IPS-11a (cell line): Measurements from ENCODE around the gene TLE3.

ENCODE experiments used
- H3K4me3 ChIP-seq: one replicate; pipeline ENCODE4 v1.5.1; 2013; ENCODE audit warnings: low read depth, low read length, control low read depth

TLE3 gene

DNA sequence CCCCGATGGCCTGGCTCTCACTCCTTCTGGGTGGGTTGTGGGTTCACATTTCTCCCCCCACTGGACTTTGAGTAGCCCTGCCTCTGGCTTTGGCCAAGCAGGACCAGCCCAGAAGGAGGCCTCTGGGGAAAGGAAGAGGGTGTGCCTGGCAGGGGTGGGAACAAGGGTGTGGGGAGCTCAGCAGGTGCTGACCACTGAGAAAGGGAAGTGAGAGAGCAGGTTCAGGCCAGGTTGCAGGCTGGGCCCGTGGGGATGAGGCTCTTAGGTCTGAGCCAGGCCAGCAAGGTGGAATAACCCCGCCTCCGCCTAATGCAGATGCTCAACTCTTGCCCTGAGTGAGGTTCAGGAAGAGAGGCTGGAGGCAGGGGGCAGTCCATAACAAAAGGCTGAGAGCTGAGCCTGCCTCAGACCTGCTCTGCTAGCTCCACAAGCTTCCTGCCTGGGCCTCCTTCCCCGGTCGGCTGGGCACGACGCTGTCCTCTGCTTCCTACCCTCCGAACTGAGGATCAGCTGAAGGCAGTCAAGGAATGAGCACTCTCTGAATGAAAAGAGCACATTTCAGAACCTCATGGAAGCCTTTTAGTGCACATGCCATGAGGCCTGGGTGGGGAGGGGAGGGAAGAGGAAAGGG is 82.7 kb downstream of the TLE3 start:
- no peak overlapping the region for H3K4me3 ChIP-seq

DNA sequence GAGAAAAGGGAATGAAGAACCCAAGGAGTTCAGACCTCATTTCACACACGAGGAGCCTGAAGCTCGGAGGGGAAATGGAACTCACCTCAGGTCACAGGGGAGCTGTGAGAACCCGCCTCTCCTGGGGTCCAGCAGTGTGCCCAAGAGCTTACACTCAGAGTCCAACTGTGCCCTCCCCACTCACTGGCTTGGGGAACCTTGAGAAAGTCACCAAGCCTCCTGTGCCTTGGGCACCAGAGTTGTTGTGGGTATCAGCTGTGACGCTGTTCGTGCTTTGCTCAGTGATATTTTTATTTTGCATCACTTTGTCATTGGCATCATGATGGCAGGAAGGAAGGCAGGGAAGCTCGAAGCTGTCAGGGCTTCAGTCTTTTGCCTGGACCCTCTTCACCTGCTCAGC is 83.4 kb downstream of the TLE3 start:
- no peak overlapping the region for H3K4me3 ChIP-seq

DNA sequence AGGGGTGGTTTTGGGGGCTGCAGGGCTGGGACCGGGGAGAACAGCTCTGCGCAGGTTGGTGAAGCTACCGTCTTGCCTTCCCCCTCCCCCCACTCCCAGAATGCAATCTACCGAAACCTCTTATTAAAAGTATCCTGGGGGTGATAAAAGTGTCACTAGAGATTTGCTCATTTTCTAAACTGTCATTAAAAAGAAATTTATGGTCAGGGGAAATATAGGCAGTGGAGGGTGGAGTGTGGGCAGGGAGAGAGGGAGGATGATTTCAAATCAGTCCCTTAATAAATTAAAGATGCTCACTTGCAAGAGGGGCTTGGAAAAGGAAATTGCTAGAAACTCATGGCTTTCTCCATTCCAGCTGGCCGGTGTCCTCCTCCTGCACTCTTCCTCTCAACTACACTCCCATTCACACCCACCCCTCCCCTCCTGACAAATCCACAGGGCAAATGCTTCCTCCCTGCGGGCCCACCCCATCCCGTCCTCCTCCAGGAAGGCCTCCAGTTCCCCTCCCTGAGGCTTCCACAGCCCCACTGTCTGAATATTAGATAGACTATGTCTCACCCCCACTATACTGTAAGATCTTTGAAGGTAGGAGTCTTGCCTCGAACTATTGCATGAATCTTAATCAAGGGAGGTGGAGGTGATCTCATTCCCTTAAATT is 83.9 kb downstream of the TLE3 start:
- H3K4me3 ChIP-seq: no peak overlapping the region

DNA sequence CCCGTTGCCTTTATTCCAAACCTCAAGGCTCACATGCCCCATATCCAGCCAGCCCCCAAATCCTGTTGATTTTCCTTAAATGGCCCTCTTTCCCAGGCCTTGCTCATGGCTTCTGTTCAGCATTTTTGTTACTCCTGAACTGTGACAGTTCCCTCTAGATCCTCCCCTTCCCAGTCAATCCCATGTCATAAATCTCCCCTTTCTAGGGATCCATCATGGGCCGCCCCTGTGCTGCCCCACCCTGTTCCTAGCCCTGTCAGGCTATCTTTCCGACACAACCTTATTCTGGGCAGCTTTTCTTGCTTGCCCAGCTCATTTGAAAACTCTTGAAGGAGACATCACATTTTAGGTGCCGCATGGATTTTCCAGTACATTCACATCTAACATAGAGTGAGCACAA is 84.8 kb downstream of the TLE3 start:
- no peak overlapping the region for H3K4me3 ChIP-seq

DNA sequence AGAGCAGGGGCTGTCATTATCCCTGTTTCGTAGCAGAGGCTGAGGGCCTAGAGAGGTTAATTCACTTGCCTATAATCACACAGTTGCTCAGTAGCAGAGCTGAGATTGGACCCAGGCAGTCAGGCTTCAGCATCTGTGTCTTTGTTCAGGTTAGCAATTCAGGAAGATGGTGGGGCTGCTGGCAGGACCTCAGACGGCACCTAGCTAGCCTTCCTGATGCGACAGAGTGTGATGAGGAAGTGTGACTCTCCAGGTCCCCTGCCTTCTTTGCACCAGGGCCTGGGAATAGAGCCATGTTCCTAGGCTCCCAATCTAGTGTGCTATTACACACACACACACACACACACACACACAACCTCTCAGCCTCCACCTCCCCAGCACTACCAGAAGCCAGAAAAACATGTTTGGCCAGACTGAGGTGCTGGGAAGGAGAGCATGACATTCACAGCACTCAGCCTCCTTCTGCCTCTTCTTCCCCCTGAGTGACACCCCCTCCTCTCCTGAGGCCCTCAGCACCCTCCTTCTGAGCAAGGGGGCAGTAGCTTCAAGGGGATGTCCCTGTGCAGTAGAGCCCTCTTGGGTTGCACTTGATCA is 88.9 kb downstream of the TLE3 start:
- H3K4me3 ChIP-seq: no peak overlapping the region

DNA sequence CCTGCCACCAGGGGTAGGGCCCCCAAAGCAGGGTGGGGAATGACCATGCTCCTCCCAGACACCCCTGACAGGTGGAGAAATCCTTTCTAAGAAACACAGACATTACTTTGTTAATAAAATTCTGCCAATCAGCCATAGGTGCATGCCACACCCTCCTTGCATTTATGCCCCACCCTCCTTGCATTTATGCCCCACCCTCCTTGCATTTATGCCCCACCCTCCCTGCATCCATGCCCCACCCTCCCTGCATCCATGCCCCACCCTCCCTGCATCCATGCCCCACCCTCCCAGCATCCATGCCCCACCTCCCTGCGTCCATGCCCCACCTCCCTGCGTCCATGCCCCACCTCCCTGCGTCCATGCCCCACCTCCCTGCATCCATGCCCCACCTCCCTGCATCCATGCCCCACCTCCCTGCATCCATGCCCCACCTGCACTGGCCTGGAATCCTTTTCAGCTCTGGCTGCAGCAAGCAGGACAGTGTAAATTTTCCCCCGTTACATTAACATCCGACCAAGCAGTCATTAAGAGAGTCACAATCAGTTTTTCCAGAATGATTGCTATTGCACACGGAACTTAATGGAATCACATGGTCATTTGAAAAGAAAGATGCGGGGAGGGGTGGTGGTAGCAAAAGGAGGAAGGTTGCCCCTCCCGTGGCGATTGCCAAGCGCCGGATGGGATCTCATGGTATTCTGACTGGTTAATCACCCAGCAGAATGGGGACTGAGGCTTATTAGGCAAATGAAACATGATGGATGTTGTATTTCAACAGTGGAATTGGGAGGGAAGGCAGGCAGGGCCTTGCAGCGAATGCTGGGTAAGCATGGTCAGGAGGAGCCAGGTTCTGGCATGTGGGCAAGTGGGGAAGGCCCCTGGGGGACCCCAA is 91.2 kb downstream of the TLE3 start:
- no peak overlapping the region for H3K4me3 ChIP-seq

DNA sequence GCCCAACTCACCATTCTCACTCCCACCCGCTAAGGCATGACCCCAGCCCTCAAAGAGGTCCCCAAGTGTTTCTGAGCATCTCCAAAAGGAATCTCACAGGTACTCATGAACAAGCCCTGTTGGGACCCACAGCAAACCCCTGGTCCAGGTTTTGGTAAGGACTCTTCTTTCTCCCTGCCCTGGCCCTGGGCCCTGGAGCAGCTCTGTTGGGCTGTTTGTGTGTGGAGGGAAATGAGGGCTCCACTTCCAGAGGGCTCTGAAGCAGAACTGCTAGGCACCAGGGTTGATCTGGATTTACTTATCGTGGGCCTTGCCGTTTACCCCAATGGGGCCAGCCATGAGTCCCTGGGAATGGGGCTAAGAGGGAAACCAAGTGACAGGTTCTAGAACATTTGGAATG is 92.9 kb downstream of the TLE3 start:
- no peak overlapping the region for H3K4me3 ChIP-seq

DNA sequence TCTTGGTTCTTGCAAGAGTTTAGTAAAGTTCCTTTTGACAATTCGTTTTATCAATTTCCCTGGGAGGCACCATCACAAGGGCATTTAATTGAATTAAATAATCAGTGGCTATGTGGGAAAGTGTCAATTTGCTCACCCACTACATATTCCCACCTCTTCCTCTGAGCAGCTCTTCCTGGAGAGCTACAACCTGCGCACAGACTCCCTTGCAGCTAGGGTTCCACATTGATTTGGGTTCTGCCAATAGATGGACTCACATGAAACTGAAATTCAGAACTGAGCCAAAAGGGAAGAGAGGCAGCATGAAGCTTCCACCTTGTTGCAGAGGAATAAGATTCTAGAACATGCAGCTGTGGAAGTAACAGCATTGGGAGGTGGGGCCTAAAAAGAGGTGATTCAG is 94.8 kb downstream of the TLE3 start:
- no peak overlapping the region for H3K4me3 ChIP-seq

DNA sequence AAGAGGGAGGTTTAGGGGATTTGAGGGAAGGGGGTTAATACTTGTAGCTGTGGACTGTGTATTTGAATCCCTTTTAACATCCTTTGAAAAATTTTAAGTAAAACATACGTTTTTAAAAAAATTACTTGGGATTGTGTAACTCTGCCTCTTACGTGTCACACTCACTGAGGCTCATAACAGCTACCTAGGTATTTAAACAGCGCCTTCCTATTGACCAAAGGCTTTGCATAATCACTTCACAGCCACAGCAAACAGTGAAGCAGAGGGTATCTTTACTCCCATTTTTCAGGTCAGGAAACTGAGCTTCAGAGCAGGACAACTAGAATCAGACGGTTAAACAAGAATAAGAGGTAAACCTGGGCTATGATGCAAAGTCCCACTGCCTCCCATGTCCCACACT is 95.9 kb downstream of the TLE3 start:
- H3K4me3 ChIP-seq: no peak overlapping the region

DNA sequence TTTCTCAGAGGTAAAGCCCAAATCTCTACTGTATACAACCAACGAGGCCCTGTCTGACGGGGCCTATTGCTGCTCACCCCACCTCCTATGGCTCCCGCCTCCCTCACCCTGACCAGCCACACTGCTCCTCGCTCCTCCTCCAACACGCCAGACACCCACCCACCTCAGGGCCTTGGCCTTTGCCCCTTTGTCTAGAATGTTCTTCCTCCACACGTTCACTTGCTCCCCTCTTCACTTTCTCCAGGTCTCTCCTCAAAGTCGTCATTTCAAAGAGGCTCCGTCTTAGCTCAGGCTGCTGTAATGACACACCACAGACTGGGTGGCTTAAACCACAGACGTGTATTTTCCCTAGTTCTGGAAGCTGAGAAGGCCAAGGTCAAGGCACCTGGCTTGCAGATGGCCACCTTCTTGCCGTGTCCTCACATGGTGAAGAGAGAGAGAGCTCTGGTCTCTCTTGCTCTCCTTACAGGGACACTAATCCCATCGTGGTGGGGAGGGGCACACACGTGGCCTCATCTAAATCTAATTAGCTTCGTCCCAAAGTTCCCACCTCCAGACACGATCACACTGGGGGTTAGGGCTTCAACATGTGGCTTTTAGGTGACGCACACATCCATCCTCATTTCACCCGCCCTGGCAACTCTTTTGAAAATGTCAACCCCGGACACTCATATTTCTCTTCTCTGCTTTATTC is 98.2 kb downstream of the TLE3 start:
- no peak overlapping the region for H3K4me3 ChIP-seq

DNA sequence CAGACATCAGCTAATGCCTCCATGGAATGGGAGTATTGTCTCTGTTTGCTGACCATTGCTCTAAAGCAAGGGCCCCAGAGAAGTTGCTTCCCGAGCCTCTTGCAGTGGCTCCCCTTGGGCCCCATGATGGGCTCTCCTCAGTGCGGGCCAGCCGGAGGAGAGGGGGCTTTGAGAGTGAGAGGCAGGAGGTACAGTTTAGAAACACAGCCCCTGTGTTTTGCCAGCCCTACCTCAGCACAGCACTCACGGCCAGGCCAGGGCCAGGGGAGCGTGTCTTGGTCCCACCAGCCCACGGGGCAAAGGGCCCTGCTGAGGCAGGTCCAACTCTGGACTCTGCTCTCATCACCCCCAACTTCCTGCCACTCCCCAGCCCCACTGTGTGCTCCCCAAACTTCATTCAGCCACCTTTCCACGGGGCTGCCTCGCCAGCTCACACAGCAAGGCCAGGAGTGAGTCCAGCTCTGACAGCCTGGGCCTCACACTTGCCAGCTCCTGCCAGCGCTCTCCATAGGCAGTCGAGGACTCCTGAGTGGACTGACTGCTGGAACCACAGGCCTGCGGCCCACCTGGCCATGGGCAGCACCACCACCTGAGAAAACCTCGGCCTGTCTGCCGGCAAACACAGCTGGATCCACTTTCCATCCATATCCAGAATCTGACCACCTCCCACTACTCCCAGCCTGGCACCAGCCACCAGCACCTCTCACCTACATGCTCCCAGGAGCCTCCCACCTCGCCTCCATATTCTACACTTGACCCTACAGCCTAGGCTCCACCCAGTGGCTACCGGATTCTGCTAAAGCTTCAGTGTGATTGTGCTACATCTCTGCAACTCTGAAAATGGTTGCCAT is 99.0 kb downstream of the TLE3 start:
- no peak overlapping the region for H3K4me3 ChIP-seq

DNA sequence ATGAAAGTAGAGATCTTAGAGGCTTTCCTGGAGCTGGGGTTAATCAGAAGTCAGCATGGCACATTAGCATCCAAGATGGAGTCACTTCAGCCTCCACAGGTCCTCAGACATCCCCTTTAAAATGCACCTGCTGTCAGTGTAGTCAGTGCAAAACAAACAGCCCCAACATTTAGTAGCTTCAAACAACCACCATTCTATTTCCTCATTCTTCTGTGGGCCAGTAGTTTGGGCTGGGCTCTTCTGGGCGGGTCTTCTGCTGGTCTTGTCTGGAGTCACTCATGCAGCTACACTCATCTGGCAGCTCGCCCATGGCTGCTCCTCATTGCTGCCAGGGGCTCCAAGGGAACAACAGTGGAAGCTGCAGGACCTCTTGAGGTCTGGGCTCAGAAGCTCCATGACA is 99.9 kb downstream of the TLE3 start:
- H3K4me3 ChIP-seq: no peak overlapping the region
